Vagina (tissue), 2 donors: Measurements from ENCODE around the gene TSPAN13. TPM values are rescaled to one million over a fixed set of nuclear protein-coding genes. Genes with fewer than 3 reads are reported as not detected.

Source experiments
- DNase-seq, 2 donors: peaks; one replicate each; pipeline ENCODE4 v3.0.0-alpha.2; 2017; ENCODE audit errors: extremely low spot score in 2 of 2
- H3K27ac ChIP-seq: fragments of 200-600 bp; sonication (generic); one replicate; pipeline ENCODE4 v1.5.1; 2019
- H3K27me3 ChIP-seq: fragments of 200-600 bp; sonication (generic); one replicate; pipeline ENCODE4 v1.5.1; 2019
- H3K36me3 ChIP-seq, 2 donors: fragments of 200-600 bp; sonication (generic); one replicate each; pipeline ENCODE4 v1.5.1; 2017 to 2019
- H3K4me1 ChIP-seq: fragments of 200-600 bp; sonication (generic); one replicate; pipeline ENCODE4 v1.5.1; 2019
- H3K4me3 ChIP-seq, 2 donors: fragments of 200-600 bp; sonication (generic); 1 replicate in 1 of 2; 2 replicates in 1 of 2; pipeline ENCODE4 v1.5.1; 2016 to 2019
- H3K9me3 ChIP-seq: fragments of 200-600 bp; sonication (generic); one replicate; pipeline ENCODE4 v1.5.1; 2019
- POLR2A ChIP-seq, 2 donors: fragments of 450-650 bp; IDR thresholded peaks; one replicate each; pipeline ENCODE4 v1.6.1; 2017; ENCODE audit warnings: antibody characterized with exemption in 2 of 2, mild to moderate bottlenecking in 2 of 2, moderate library complexity in 2 of 2
- POLR2AphosphoS5 ChIP-seq, 2 donors: sonication (generic); formaldehyde crosslinking; IDR thresholded peaks; one replicate each; pipeline ENCODE4 v1.9.0; 2017; ENCODE audit warnings: antibody characterized with exemption in 2 of 2, mild to moderate bottlenecking in 2 of 2, low read depth in 1 of 2; ENCODE audit not compliant: insufficient read depth in 1 of 2
- intact Hi-C: fragments of 100-400 bp; cut with DNase I; formaldehyde crosslinking; loops from one replicate; pipeline ENCODE4 v1.15.1; 2023
- total RNA-seq: library from RNA; depleted of rRNA; stranded (reverse); fragments of >200 nt; gene quantifications from one replicate; pipeline ENCODE4 v1.2.3, GENCODE V29; 2016
- TF ChIP-seq, protein P1 (sequence below), 3 experiments: fragments of 450-650 bp in 2 of 3; fragments of 200-600 bp in 1 of 3; sonication (generic) in 1 of 3; IDR thresholded peaks; one replicate each; pipeline ENCODE4 v1.5.1; 2017 to 2019; ENCODE audit warnings: antibody characterized with exemption in 3 of 3, mild to moderate bottlenecking in 2 of 3, moderate library complexity in 2 of 3

Gene TSPAN13
- total RNA-seq, 1 donor from 2014 or later = 13.8 TPM

DNA sequence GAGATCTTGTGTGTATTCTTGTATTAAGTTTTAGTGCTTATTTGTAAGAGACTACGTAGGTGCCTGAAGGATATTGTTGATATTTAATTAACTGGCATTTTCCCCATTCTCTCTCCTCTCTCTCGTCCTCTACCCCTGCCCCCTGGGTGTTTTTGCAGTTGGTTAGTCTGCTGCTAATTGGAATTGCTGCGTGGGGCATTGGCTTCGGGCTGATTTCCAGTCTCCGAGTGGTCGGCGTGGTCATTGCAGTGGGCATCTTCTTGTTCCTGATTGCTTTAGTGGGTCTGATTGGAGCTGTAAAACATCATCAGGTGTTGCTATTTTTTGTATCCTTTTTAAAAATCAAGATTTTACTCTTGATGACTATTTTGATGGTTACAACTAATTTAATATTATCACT lies 22.5 kb downstream of the TSPAN13 start:
- Histone ChIP-seq H3K36me3 (no peaks in the 10 kb centered on the region), H3K9me3 (no peaks in the 10 kb centered on the region), H3K4me3 (no peak overlapping the region), H3K4me1 (no peaks in the 10 kb centered on the region), H3K27ac (no peak overlapping the region), H3K27me3 (no peaks in the 10 kb centered on the region)
- DNase-seq = no peak
- intact Hi-C loops = no loop called here
- TF ChIP-seq POLR2A (IDR thresholded peaks at IDR 0.05) (no peak), POLR2AphosphoS5 (IDR thresholded peaks at IDR 0.05; ENCODE audit: insufficient read depth in 1 of 2, low read depth in 1 of 2) (no peak)
- TF ChIP-seq, protein P1, sequence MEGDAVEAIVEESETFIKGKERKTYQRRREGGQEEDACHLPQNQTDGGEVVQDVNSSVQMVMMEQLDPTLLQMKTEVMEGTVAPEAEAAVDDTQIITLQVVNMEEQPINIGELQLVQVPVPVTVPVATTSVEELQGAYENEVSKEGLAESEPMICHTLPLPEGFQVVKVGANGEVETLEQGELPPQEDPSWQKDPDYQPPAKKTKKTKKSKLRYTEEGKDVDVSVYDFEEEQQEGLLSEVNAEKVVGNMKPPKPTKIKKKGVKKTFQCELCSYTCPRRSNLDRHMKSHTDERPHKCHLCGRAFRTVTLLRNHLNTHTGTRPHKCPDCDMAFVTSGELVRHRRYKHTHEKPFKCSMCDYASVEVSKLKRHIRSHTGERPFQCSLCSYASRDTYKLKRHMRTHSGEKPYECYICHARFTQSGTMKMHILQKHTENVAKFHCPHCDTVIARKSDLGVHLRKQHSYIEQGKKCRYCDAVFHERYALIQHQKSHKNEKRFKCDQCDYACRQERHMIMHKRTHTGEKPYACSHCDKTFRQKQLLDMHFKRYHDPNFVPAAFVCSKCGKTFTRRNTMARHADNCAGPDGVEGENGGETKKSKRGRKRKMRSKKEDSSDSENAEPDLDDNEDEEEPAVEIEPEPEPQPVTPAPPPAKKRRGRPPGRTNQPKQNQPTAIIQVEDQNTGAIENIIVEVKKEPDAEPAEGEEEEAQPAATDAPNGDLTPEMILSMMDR (IDR thresholded peaks at IDR 0.05) = no peak

DNA sequence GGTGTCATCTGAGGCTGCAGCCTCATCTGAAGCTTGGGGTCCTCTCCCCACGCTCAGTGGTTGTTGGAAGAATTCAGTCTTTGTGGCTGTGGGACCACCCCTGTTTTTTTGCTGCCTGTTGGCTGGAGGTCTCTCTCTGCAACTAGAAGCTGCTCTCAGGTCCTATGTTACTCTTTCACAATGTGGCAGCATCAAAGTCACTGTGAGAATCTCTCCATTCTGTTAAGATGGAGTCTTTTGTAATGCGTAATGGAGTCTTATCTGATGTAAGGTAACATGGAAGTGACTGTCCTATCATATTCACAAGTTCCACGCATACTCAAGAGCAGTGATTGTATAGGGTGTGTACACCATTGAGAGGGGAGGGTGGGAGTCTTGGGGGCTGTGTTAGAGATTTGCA lies 24.9 kb downstream of the TSPAN13 start:
- Histone ChIP-seq H3K36me3 (no peaks in the 10 kb centered on the region), H3K4me3 (no peak overlapping the region), H3K27me3 (no peaks in the 10 kb centered on the region), H3K4me1 (no peaks in the 10 kb centered on the region), H3K27ac (no peak overlapping the region), H3K9me3 (no peaks in the 10 kb centered on the region)
- intact Hi-C loops = no loop called here
- TF ChIP-seq, protein P1 (IDR thresholded peaks at IDR 0.05) = no peak
- TF ChIP-seq POLR2A (IDR thresholded peaks at IDR 0.05) = no peak
- no peak for TF ChIP-seq POLR2AphosphoS5 (IDR thresholded peaks at IDR 0.05; ENCODE audit: insufficient read depth in 1 of 2, low read depth in 1 of 2)
- no peak for DNase-seq

DNA sequence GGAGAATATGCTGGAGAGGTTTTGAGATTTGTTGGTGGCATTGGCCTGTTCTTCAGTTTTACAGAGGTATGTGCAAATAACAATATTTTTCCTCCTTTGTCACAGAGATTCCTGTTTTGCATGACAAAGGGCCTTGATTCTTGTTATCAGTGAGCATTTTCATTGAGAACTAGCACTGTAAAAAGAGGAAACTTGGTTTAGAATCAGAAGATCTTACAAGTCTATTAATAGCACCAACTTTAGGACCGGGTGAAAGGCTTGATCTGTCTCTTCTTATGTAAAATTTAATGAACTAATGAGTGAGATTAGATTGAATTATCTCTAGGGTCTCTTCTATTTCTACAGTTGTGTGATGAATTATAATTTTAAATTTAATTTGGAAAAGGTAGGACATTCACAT lies 25.5 kb downstream of the TSPAN13 start:
- Histone ChIP-seq H3K4me1 (no peaks in the 10 kb centered on the region), H3K4me3 (no peak overlapping the region), H3K9me3 (no peaks in the 10 kb centered on the region), H3K36me3 (no peaks in the 10 kb centered on the region), H3K27ac (no peak overlapping the region), H3K27me3 (no peaks in the 10 kb centered on the region)
- TF ChIP-seq POLR2AphosphoS5 (IDR thresholded peaks at IDR 0.05; ENCODE audit: insufficient read depth in 1 of 2, low read depth in 1 of 2) = no peak
- TF ChIP-seq, protein P1 (IDR thresholded peaks at IDR 0.05) = no peak
- TF ChIP-seq POLR2A (IDR thresholded peaks at IDR 0.05) = no peak
- intact Hi-C loops = no loop called here
- DNase-seq = no peak

DNA sequence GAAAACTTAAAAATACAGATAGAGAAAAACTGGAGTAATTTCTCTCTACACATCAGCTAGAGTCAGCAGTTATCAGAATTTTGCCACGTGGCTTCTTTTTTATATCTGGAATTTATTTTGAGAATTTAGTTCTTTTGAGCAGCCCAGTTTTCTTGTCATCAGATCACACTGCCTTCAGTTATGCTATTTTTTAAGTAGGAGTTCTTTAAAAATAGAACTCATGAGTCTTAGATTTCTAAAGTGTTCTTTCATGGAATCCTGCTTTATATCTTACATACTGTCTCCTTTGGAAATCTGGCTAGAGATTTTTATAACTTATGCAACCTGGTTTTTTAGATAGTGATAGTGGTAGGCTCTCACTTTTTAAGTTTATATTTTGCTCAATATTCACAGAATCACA lies 27.0 kb downstream of the TSPAN13 start:
- Histone ChIP-seq H3K4me1 (no peaks in the 10 kb centered on the region), H3K27ac (no peak overlapping the region), H3K27me3 (no peaks in the 10 kb centered on the region), H3K36me3 (no peaks in the 10 kb centered on the region), H3K9me3 (no peaks in the 10 kb centered on the region), H3K4me3 (no peak overlapping the region)
- DNase-seq = no peak
- intact Hi-C loops = no loop called here
- TF ChIP-seq POLR2A (IDR thresholded peaks at IDR 0.05) (no peak), POLR2AphosphoS5 (IDR thresholded peaks at IDR 0.05; ENCODE audit: insufficient read depth in 1 of 2, low read depth in 1 of 2) (no peak)

DNA sequence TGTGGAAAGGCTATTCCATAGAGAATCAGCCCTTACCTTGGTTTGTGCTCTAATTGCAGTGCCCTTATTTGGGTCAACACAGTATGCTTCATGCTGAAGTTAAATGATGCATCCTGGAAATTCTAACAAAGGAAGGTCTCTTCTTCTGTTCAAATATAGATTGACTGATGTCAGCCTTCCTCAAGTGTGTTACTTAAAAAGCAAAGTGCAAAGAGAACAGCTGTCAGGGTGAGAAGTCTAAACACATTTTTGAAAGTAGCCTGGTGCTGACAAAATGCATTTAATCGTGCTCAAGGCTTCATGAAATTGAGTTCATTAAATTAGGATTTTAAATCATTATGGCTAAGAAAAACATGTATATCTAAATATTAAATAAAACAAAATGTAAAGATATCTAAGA lies 31.8 kb downstream of the TSPAN13 start:
- TF ChIP-seq, protein P1 (IDR thresholded peaks at IDR 0.05) = no peak
- TF ChIP-seq POLR2A (IDR thresholded peaks at IDR 0.05) (no peak), POLR2AphosphoS5 (IDR thresholded peaks at IDR 0.05; ENCODE audit: insufficient read depth in 1 of 2, low read depth in 1 of 2) (no peak)
- no peak overlapping the region for H3K4me3 ChIP-seq
- H3K4me1 ChIP-seq = no peaks in the 10 kb centered on the region
- intact Hi-C loops = no loop called here
- DNase-seq = no peak
- no peaks in the 10 kb centered on the region for H3K36me3 ChIP-seq
- no peaks in the 10 kb centered on the region for H3K9me3 ChIP-seq
- H3K27me3 ChIP-seq = no peaks in the 10 kb centered on the region
- no peak overlapping the region for H3K27ac ChIP-seq
